ENCODE results near the gene OR1D2. TPM values are rescaled to one million over a fixed set of nuclear protein-coding genes. Genes with fewer than 3 reads are reported as not detected.
A peak's percentile ranks its signal among the peaks of the same experiment; 100 is the strongest.
"Not testable (repeated sequence)": the region's sequence is repeated elsewhere in the genome, so short reads cannot be mapped to it uniquely, and the experiment has no call there.

Gene OR1D2, protein sequence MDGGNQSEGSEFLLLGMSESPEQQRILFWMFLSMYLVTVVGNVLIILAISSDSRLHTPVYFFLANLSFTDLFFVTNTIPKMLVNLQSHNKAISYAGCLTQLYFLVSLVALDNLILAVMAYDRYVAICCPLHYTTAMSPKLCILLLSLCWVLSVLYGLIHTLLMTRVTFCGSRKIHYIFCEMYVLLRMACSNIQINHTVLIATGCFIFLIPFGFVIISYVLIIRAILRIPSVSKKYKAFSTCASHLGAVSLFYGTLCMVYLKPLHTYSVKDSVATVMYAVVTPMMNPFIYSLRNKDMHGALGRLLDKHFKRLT
- total RNA-seq: not detected

DNA sequence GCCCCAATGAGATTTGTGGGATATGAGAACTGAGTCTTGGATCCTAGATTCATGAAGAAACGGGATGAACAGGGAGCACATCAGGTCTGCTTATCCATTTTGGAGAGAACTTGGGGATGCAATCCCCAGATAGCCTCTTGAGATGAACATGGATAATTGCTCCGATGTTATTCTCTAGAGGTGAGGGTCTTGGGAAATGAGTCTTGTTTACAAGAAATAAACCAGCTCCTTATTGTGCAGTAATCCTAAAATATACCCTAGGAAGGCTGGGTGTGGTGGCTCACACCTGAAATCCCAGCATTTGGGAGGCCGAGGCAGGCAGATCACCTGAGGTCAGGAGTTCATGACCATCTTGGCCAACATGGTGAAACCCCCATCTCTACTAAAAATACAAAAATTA is at the start of gene OR1D2:
Gene OR1D2, minus strand, starts transcription at position 101 of the 400 bp plus-strand sequence. CDS start 11,426 bp downstream, outside the sequence.
- H3K4me3 Mint-ChIP-seq: no peak within 1 kb of the TSS
- no peaks in the 10 kb centered on the region for H3K36me3 Mint-ChIP-seq
- DNase-seq: no peak
- no peaks in the 10 kb centered on the region for H3K4me1 Mint-ChIP-seq
- ATAC-seq: no peak
- CTCF ChIA-PET: no interaction called here
- peaks cover 14% of the 10 kb centered on the region for H3K27me3 Mint-ChIP-seq
- peaks cover 6% of the 10 kb centered on the region for H3K9me3 Mint-ChIP-seq (ENCODE audit: low read depth)
- H3K27ac Mint-ChIP-seq: no peak within 1 kb of the TSS

DNA sequence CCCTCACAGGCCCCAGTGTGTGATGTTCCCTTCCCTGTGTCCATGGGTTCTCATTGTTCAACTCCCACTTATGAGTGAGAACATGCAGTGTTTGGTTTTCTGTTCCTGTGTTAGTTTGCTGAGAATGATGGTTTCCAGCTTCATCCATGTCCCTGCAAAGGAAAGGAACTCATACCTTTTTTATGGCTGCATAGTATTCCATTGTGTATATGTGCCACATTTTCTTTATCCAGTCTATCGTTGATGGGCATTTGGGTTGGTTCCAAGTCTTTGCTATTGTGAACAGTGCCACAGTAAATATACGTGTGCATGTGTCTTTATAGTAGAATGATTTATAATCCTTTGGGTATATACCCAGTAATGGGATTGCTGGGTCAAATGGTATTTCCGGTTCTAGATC is 33.3 kb upstream of the OR1D2 start:
- H3K27me3 Mint-ChIP-seq; H3K36me3 Mint-ChIP-seq; H3K4me1 Mint-ChIP-seq; DNase-seq; CTCF ChIA-PET; H3K9me3 Mint-ChIP-seq (ENCODE audit: low read depth); H3K27ac Mint-ChIP-seq; ATAC-seq; H3K4me3 Mint-ChIP-seq: not testable (repeated sequence)

DNA sequence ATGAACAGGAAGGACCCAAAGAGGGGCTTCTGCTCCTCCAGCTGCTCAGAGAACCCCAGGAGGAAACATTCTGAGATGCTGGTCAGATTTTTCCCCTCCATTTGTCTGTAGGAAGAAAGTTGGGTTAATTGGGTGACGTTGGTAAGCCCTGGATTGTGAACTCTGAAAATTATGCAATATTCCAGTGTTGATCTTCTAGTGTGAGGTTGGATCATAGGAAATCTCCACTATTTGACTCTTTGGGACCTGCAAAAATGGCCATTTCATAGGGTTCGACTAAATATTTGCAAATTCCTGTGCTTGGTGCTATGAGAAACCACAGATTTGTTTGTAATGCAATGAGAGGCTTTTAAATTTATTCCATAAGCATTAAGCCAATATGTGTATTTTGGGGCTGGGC is 23.2 kb upstream of the OR1D2 start, which contains the start of gene OR1G1:
Gene OR1G1, minus strand, starts transcription at position 101 of the 400 bp plus-strand sequence. Its CDS starts 0 bp downstream, at position 101.
- CTCF ChIA-PET: no interaction called here
- Mint-ChIP-seq H3K36me3 (no peaks in the 10 kb centered on the region), H3K27ac (no peak within 1 kb of the TSS), H3K27me3 (peaks cover 5% of the 10 kb centered on the region), H3K4me1 (no peaks in the 10 kb centered on the region), H3K9me3 (ENCODE audit: low read depth) (no peaks in the 10 kb centered on the region), H3K4me3 (no peak within 1 kb of the TSS)
- DNase-seq (no peak), ATAC-seq (no peak)

DNA sequence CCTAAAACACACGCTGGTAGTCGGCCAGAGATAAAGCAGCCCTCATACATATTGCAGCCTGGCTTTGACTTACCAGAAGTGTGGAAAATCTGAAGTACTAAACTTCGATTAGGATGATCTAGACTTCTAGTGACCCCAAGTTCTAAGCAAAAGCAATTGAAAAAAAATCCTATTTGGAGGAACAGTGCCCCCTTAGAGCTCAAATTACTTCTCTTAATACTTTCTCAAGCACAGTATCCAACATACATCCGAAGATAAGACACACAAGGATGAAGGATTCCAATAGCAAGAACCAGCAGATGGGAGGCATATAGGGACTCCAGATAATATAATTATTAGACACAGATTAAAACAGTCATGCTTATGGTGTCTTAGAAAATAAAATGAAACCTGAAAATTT is 30.4 kb downstream of the OR1D2 start:
- ATAC-seq; H3K27ac Mint-ChIP-seq; H3K4me3 Mint-ChIP-seq; CTCF ChIA-PET; H3K4me1 Mint-ChIP-seq; DNase-seq; H3K9me3 Mint-ChIP-seq (ENCODE audit: low read depth); H3K36me3 Mint-ChIP-seq: not testable (repeated sequence)
- peaks cover 20% of the 10 kb centered on the region for H3K27me3 Mint-ChIP-seq

DNA sequence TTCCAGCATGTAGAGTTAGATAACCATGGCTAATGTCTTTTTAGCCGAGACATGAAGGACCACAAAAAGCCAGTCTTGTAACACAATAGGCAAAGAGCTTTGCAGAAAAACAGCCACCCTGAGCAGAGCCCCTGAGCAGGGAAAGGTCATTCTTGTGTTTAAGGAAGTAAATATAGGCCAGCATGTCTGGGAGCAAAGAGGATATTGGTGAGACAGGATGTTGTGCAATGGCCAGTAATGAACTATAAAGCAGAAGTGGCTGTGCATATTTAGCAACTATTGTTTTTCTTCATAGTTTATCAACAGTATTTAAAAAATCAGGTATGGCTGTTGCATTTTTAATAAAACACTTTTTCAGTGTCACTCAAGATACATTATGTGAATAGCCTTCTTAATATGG is 39.0 kb downstream of the OR1D2 start:
- H3K27me3 Mint-ChIP-seq; H3K36me3 Mint-ChIP-seq; H3K4me3 Mint-ChIP-seq; H3K27ac Mint-ChIP-seq; H3K4me1 Mint-ChIP-seq; H3K9me3 Mint-ChIP-seq (ENCODE audit: low read depth); CTCF ChIA-PET; ATAC-seq; DNase-seq: not testable (repeated sequence)

DNA sequence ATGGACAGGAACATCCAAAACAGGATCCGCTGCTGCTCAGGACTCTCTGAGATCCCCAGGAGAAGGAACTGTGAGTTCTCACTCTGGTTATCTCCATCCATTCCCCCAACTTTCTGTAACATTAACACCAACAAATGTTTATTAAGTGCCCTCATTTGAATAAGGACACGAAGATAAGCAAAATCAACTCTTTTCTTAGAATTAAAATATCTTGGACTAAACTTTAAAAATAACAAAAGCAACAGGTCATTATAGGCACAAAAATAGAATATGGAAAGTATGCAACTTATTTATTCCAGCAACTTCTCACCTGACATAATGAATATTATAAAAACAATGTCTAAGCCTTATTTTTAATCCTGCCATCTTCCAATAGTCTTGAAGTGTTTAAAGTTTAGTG is 40.7 kb downstream of the OR1D2 start, which contains the start of gene OR1D5:
Gene OR1D5, minus strand, starts transcription at position 101 of the 400 bp plus-strand sequence. Its CDS starts 0 bp downstream, at position 101.
- H3K27me3 Mint-ChIP-seq; H3K4me1 Mint-ChIP-seq; H3K27ac Mint-ChIP-seq; H3K36me3 Mint-ChIP-seq; CTCF ChIA-PET; H3K9me3 Mint-ChIP-seq (ENCODE audit: low read depth); DNase-seq; ATAC-seq; H3K4me3 Mint-ChIP-seq: not testable (repeated sequence)

DNA sequence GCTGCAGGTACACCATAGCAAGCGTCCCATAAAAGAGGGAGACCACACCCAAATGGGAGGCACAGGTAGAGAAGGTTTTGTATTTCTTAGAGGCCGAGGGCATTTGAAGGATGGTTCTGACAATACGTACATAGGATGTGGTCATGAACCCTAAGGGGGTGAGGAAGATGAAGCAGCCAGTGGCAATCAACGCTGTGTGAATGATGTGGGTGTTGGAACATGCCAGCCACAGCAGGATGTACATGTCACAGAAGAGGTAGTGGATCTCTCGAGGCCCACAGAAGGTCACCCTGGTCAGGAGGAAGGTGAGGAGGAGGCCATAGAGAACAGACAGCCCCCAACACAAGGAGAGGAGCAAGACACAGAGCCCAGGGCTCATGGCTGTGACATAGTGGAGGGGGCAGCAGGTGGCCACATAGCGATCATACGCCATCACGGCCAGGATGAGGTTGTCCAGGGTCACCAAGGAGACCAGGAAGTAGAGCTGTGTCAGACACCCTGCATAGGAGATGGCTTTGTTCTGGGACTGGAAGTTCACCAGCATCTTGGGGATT is 41.3 kb downstream of the OR1D2 start:
- H3K27me3 Mint-ChIP-seq; H3K4me3 Mint-ChIP-seq; ATAC-seq; DNase-seq; CTCF ChIA-PET; H3K4me1 Mint-ChIP-seq; H3K9me3 Mint-ChIP-seq (ENCODE audit: low read depth); H3K36me3 Mint-ChIP-seq; H3K27ac Mint-ChIP-seq: not testable (repeated sequence)

DNA sequence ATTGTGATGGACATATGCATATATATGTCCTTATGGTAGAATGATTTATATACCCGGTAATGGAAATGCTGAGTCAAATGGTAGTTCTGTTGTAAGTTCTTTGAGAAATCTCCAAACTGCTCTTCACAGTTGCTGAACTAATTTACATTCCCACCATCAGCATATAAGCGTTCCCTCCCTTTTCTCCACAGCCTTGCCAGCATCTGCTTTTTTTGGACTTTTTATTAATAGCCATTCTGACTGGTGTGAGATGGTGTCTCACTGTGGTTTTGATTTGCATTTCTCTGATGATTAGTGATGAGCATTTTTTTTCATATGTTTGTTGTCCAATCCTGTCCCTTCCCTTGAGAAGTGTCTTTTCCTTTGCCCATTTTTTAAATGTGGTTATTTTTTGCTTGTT is 49.4 kb downstream of the OR1D2 start:
- H3K4me1 Mint-ChIP-seq; H3K27me3 Mint-ChIP-seq; DNase-seq; H3K4me3 Mint-ChIP-seq; H3K36me3 Mint-ChIP-seq; CTCF ChIA-PET; ATAC-seq; H3K9me3 Mint-ChIP-seq (ENCODE audit: low read depth); H3K27ac Mint-ChIP-seq: not testable (repeated sequence)

DNA sequence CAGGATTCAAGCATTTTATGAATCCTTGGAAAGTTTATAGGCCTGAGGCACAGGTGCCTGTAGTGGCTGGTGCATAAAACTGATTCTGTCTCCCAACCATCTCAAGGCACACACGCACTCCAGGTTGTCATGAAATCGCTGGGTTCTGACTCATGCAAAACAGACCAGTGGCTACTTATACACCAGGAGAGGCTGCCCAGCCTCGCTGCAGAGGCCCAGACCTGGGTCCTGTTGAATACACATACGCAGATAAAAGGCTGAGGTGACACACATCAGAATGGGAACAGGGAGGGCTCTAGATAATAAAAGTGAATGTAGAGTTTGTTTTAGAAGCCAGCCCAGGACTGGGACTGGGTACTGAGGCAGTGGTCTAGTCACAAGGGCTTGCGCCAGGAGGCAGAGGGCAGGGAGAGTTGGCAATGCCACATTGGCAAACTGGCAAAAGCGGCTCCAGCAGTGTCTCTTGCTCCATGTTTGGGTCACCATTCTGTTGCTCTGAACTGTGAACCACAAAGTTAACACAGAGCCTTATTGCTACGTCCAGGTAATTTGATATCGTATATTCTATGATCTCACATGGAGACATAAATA is 54.4 kb downstream of the OR1D2 start:
- no peaks in the 10 kb centered on the region for H3K36me3 Mint-ChIP-seq
- no peak overlapping the region for H3K27ac Mint-ChIP-seq
- no peaks in the 10 kb centered on the region for H3K9me3 Mint-ChIP-seq (ENCODE audit: low read depth)
- CTCF ChIA-PET: interaction anchor here (0.9 to 1.3 kb wide), 3 partner anchors 261 to 687 kb away, joined by 3 to 4 read pairs (median 4); no protein-coding TSS in a partner anchor
- no peak for DNase-seq
- H3K4me3 Mint-ChIP-seq: peak overlapping the region; percentile 89
- peaks cover 11% of the 10 kb centered on the region for H3K4me1 Mint-ChIP-seq
- peaks cover 4% of the 10 kb centered on the region for H3K27me3 Mint-ChIP-seq
- ATAC-seq: no peak

DNA sequence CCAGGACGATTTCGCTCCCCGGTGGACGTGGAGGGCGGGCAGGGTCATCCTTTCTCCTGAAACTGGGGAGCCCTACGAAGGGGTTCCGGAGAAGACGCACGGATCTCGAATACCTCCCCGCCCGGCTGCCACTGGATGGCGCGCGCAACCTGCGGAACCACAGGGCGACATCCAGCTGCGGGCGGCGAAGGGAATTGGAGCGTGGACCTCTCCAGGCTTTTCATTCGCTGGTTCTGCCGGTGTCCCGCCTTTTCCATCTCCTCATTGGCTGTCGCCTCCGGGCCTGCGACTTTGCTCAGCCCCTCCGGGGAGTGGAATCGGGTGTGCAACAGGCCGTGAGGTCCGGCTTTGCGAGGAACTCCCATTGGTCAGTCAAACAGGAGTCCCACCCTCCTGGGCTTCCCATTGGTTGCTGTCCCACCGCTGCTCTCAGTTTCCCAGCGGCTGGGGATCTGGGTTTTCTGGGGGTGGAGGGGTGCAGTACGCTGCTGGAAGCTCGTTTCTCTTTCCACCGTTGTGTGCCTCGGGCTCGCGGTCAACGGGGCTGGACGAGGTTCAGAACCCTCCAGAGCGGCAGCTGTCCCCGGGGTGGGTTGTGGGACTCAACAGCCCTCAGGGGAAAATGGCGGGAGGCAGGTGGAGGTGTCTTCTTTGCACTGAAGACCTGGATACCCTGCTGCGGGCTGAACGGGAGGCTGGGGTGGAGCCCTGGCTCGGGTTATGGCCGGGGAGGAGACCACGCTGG is 55.3 kb downstream of the OR1D2 start:
- ATAC-seq (peak; percentile 99), DNase-seq (peak; percentile 95)
- Mint-ChIP-seq H3K27me3 (peaks cover 4% of the 10 kb centered on the region), H3K9me3 (ENCODE audit: low read depth) (peaks cover 3% of the 10 kb centered on the region), H3K36me3 (no peaks in the 10 kb centered on the region), H3K4me3 (peak overlapping the region; percentile 89), H3K27ac (peak overlapping the region; percentile 86), H3K4me1 (peaks cover 11% of the 10 kb centered on the region)
- CTCF ChIA-PET: interaction anchor here (0.5 to 1.4 kb wide), 13 partner anchors 9 to 688 kb away, joined by 3 to 5 read pairs (median 3); partner anchors contain the start of gene SHPK

DNA sequence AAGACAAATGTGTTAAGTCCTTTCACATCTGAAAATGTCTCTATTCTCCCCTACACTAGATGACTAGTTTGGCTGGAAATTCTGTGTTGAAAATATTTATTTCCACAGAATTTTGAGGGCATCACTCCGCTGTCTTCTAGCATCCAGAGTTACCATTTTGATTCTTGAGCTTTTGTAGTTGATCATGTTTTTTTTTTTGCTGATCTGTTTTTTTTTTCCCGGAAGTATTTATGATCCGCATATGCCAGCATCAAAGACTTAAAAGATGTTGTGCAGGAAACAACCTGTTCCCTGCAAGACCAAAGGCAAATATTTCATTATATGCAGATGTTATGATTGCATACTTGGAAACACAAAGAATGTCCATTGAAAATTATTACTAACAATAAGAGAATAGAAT is 57.5 kb downstream of the OR1D2 start:
- peaks cover 4% of the 10 kb centered on the region for H3K27me3 Mint-ChIP-seq
- H3K36me3 Mint-ChIP-seq: no peaks in the 10 kb centered on the region
- ATAC-seq: no peak
- no peak overlapping the region for H3K4me3 Mint-ChIP-seq
- no peak overlapping the region for H3K27ac Mint-ChIP-seq
- H3K4me1 Mint-ChIP-seq: peaks cover 11% of the 10 kb centered on the region
- DNase-seq: no peak
- peaks cover 3% of the 10 kb centered on the region for H3K9me3 Mint-ChIP-seq (ENCODE audit: low read depth)
- CTCF ChIA-PET: no interaction called here

DNA sequence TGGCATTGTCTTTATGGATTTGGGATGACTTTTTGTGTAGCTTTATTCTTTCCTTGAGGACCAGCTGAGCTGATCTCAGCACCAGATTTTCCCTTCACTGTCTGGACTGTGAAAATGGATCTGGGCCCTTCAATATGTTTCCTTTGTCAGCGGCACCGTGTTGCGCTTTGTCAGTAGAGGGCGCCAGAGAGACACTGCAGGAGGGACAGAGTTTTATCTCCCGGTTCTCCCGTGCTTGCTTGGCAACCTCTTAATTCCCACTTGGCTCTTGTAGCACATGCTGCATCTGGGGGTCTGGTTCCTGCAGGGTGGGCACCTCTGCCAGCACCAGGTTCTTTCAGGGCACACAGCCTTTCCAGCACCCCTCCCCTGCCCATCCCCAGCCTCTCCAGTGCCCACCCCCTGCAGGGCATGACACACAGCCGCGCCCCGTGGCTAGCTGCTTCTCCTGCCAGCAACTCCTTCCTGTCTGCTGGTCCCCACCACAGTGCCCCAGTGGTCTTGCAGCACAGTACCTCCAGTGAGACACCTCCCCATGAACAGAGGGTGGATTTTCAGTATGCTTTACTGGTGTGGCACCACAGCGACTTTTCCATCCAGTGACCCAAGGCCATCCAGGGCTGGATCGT is 60.4 kb downstream of the OR1D2 start:
- Mint-ChIP-seq H3K4me3 (no peak overlapping the region), H3K27me3 (no peaks in the 10 kb centered on the region), H3K27ac (no peak overlapping the region), H3K9me3 (ENCODE audit: low read depth) (peaks cover 3% of the 10 kb centered on the region), H3K4me1 (peaks cover 5% of the 10 kb centered on the region), H3K36me3 (no peaks in the 10 kb centered on the region)
- no peak for ATAC-seq
- CTCF ChIA-PET: interaction anchor here (0.7 kb wide), 1 partner anchor 587 kb away, joined by 3 read pairs; no protein-coding TSS in a partner anchor
- no peak for DNase-seq

DNA sequence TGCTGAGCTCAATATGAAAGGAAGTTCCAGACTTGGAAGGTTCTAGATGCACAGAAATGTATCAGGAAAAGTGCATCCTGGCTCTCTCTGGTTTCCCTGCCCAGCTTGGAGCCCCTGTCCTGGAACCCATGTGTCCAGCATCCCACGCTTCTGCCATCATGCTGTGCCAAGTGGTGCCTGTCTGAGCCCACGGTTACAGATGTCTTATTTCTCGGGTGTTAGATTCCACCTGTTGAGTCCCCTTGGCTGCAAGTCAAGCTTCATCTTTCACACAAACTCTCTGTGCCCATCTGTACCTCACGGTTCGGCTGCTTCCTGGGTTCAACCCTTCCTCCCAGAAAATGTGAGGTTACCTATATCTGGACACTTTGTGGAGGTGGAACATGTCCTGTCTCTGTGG is 63.3 kb downstream of the OR1D2 start:
- Mint-ChIP-seq H3K9me3 (ENCODE audit: low read depth) (peaks cover 3% of the 10 kb centered on the region), H3K4me1 (no peaks in the 10 kb centered on the region), H3K27me3 (no peaks in the 10 kb centered on the region), H3K27ac (no peak overlapping the region), H3K4me3 (no peak overlapping the region), H3K36me3 (no peaks in the 10 kb centered on the region)
- ATAC-seq: no peak
- CTCF ChIA-PET: interaction anchor here (0.8 kb wide), 1 partner anchor 28 kb away, joined by 3 read pairs; no protein-coding TSS in a partner anchor
- DNase-seq: peak; percentile 14

Measured in activated CD8-positive, alpha-beta memory T cell treated with anti-CD3 and anti-CD28 coated beads, Interleukin-2, amount 10 ng/mL, durations not matched to agents 7 days and 5 days (primary cell).